NB4 (cell line): ENCODE data around the gene ZNF618.

Experiments
- DNase-seq: peaks from one replicate; pipeline ENCODE4 v3.0.0; 2010; ENCODE audit warnings: low read depth
- H3K4me3 ChIP-seq: one replicate; pipeline ENCODE4 v1.5.1; 2011; ENCODE audit warnings: mild to moderate bottlenecking, low read depth, low read length, moderate library complexity
- MYC ChIP-seq: IDR thresholded peaks from 2 replicates; pipeline ENCODE4 v1.6.1; 2011; ENCODE audit warnings: low read depth, low read length
- POLR2A ChIP-seq: IDR thresholded peaks from 2 replicates; pipeline ENCODE4 v1.6.1; 2011; ENCODE audit warnings: mild to moderate bottlenecking; ENCODE audit not compliant: insufficient read length; ENCODE audit errors: extremely low read depth
- TF ChIP-seq, protein P1 (sequence below): IDR thresholded peaks from 2 replicates; pipeline ENCODE4 v1.6.1; 2011; ENCODE audit warnings: low read depth, low read length
- TF ChIP-seq, protein P2 (sequence below): IDR thresholded peaks from one replicate; pipeline ENCODE4 v1.5.1; 2012; ENCODE audit warnings: low read depth, low read length

The ZNF618 gene

DNA sequence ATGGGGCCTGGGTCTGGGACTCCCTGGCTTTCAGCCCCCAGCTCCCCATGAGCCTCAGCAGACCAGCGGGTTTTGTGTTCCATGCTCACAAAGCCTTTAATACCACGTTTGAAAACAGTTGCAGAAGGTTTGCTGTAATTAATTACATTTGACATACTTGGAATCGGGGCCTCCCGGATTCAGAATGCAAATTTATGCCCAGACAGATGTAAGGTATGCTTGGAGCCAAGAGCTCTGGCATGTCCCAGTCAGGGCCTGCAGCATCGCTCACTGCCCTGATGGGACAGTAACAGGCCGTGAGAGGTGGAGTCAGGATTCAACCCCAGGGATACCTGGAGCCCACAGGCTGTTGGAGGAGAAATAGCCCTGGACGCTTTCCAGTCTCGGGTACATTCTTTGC, 12.2 kb downstream of the ZNF618 start:
- no peak overlapping the region for H3K4me3 ChIP-seq
- no peak for TF ChIP-seq MYC
- TF ChIP-seq, protein P1, sequence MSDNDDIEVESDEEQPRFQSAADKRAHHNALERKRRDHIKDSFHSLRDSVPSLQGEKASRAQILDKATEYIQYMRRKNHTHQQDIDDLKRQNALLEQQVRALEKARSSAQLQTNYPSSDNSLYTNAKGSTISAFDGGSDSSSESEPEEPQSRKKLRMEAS, result no peak
- no peak for TF ChIP-seq POLR2A
- TF ChIP-seq, protein P2, sequence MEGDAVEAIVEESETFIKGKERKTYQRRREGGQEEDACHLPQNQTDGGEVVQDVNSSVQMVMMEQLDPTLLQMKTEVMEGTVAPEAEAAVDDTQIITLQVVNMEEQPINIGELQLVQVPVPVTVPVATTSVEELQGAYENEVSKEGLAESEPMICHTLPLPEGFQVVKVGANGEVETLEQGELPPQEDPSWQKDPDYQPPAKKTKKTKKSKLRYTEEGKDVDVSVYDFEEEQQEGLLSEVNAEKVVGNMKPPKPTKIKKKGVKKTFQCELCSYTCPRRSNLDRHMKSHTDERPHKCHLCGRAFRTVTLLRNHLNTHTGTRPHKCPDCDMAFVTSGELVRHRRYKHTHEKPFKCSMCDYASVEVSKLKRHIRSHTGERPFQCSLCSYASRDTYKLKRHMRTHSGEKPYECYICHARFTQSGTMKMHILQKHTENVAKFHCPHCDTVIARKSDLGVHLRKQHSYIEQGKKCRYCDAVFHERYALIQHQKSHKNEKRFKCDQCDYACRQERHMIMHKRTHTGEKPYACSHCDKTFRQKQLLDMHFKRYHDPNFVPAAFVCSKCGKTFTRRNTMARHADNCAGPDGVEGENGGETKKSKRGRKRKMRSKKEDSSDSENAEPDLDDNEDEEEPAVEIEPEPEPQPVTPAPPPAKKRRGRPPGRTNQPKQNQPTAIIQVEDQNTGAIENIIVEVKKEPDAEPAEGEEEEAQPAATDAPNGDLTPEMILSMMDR, result no peak
- no peak for DNase-seq

DNA sequence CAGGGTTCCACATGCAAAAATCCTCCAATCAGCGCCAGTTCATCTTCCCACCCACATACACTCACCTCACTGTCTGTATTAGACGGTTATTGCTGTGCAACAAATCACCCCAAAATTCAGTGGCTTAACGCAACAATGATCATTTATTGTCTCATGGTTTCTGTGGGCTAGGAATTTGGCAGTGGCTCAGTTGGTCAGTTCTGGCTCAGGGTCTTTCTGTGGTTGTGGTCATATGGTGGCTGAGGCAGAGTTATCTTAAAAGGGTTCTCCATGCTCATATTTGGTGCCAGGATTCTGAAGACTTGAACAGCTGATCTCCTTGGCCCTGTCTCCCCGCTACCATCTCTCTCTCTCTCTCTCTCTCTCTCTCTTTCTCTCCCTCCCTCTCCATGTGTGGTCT, 12.9 kb downstream of the ZNF618 start:
- no peak for DNase-seq
- no peak overlapping the region for H3K4me3 ChIP-seq
- TF ChIP-seq MYC, result no peak
- TF ChIP-seq POLR2A, result no peak
- TF ChIP-seq, protein P1, result no peak
- TF ChIP-seq, protein P2, result no peak

DNA sequence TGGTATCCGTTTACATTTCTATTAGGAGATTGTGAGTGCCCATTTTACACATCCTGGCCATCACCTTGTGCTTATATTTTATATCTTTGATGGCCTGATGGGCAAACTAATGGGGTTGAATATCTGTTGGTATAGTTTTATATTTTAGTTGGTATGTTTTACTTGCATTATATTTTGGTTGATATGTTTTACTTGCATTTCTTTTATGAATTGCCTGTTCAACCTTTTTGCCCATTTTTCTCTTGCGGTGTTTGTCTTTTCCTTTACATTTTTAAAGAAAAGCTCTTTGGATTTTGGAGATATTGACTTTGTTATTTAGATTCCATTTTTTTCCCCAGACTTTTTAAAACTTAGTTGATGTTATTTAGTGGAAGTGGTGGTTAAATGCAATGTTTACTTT, 14.6 kb downstream of the ZNF618 start:
- DNase-seq, result no peak
- TF ChIP-seq MYC (no peak), POLR2A (no peak)
- TF ChIP-seq, protein P1, result no peak
- TF ChIP-seq, protein P2, result no peak
- H3K4me3 ChIP-seq, result no peak overlapping the region

DNA sequence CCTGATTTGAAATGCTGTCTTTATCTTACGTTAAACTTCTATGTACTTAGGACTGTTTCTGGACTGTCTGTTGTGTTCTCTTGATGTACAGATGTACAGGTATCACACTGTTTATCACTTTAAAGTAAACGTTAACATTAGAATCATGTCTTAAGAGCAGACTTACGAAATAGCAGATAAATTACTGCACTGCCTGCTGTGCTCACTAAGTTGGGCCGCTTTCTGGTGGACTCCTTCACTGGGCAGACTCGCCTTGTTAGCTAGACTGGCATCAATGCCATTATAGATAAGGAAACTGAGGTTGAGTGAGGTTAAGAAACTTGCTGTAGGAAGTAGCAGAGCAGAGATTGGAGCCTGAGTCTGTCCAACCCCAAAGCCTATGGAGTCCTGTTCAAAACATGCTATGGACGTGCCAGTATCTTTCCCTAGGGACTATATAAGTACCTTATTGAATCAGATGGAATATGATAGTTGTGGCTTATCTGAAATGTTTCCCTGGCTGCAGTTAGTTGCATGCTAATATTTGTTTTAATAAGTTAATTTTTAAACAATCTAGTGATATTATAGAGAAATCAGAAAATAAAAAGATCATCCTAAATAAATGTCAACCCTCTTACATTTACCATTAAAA, 16.9 kb downstream of the ZNF618 start:
- TF ChIP-seq, protein P1, result no peak
- TF ChIP-seq MYC, result no peak
- TF ChIP-seq, protein P2, result no peak
- TF ChIP-seq POLR2A, result no peak
- no peak overlapping the region for H3K4me3 ChIP-seq
- DNase-seq, result no peak

DNA sequence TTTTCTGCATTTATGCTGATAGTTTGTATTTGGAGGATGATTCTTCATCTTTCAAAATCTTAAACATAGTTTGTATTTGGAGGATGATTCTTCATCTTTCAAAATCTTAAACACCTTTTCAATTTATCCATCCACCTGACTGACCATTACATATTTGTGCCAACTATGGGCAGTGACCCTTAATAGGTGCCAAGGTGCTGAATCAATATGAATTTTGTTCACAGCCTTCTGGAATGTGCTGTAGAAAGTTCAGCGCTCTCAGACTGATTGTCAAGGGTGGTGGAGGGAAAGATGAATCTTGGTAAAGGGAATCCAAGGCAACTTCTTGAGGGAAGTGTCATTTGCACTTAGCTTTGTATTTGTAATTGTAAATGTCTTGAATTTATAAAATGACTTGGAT, 18.1 kb downstream of the ZNF618 start:
- H3K4me3 ChIP-seq, result no peak overlapping the region
- DNase-seq, result no peak
- TF ChIP-seq MYC, result no peak
- TF ChIP-seq POLR2A, result no peak
- TF ChIP-seq, protein P1, result no peak
- TF ChIP-seq, protein P2, result no peak
